Calu3 (cell line): ENCODE data around the gene HS3ST4. TPM values are rescaled to one million over a fixed set of nuclear protein-coding genes. Genes with fewer than 3 reads are reported as not detected.

Experiments used
- BruUV-seq: library from RNA; stranded (reverse); fragments of 400-500 nt; replicated peaks from 2 replicates; lab custom pipeline; 2021; lab: Mats Ljungman, UMichigan
- CTCF ChIA-PET: fragments of 300-600 bp; sonication (Branson Sonifier 250); formaldehyde crosslinking; loops from one replicate; lab custom pipeline; 2022; ENCODE audit warnings: antibody characterized with exemption; lab: Charles Lee
- DNase-seq: peaks from one replicate; pipeline ENCODE4 v3.0.0; 2022
- H3K27ac Mint-ChIP-seq: one replicate; pipeline ENCODE4 v1.8.0; 2022; ENCODE audit warnings: mixed read lengths; ENCODE audit not compliant: unreplicated experiment
- H3K27me3 Mint-ChIP-seq: one replicate; pipeline ENCODE4 v1.8.0; 2022; ENCODE audit warnings: mixed read lengths; ENCODE audit not compliant: unreplicated experiment
- H3K36me3 Mint-ChIP-seq: one replicate; pipeline ENCODE4 v1.8.0; 2022; ENCODE audit warnings: mild to moderate bottlenecking, moderate library complexity, mixed read lengths; ENCODE audit not compliant: insufficient read depth, unreplicated experiment
- H3K4me1 Mint-ChIP-seq: one replicate; pipeline ENCODE4 v1.8.0; 2022; ENCODE audit warnings: mild to moderate bottlenecking, low read depth, mixed read lengths; ENCODE audit not compliant: unreplicated experiment
- H3K4me3 Mint-ChIP-seq: one replicate; pipeline ENCODE4 v1.8.0; 2022; ENCODE audit warnings: mild to moderate bottlenecking, low read depth, moderate library complexity, mixed read lengths; ENCODE audit not compliant: unreplicated experiment
- H3K9me3 Mint-ChIP-seq: one replicate; pipeline ENCODE4 v1.8.0; 2022; ENCODE audit warnings: low read depth, mixed read lengths; ENCODE audit not compliant: unreplicated experiment
- CTCF ChIP-seq: fragments of 200-600 bp; IDR thresholded peaks from one replicate; pipeline ENCODE4 v1.8.0; 2022; ENCODE audit warnings: antibody characterized with exemption; ENCODE audit not compliant: unreplicated experiment
- intact Hi-C: fragments of 100-400 bp; cut with micrococcal nuclease; formaldehyde crosslinking; loops from one replicate; pipeline ENCODE4 v1.10.0; 2022; ENCODE audit not compliant: unreplicated experiment
- total RNA-seq: library from RNA; stranded (reverse); gene quantifications from 2 replicates; pipeline ENCODE4 v1.2.3, GENCODE V29; 2022

HS3ST4 gene
- total RNA-seq, 1 experiment from 2014 or later: not detected

GRCh38 chr16:26058326-26058725 lies 366.6 kb downstream of the HS3ST4 start:
- no peak for DNase-seq
- H3K27me3 Mint-ChIP-seq: no peaks in the 10 kb centered on the region
- H3K36me3 Mint-ChIP-seq: no peaks in the 10 kb centered on the region
- CTCF ChIA-PET: no interaction called here
- H3K4me1 Mint-ChIP-seq: no peaks in the 10 kb centered on the region
- no peak for TF ChIP-seq CTCF
- no peak overlapping the region for H3K27ac Mint-ChIP-seq
- intact Hi-C loops: no loop called here
- no TSS peak for BruUV-seq
- H3K9me3 Mint-ChIP-seq: peaks cover 12% of the 10 kb centered on the region
- no peak overlapping the region for H3K4me3 Mint-ChIP-seq

- Mint-ChIP-seq H3K9me3 (peaks cover 20% of the 10 kb centered on the region), H3K4me1 (no peaks in the 10 kb centered on the region), H3K36me3 (no peaks in the 10 kb centered on the region), H3K27ac (no peak overlapping the region), H3K27me3 (no peaks in the 10 kb centered on the region), H3K4me3 (no peak overlapping the region)
- CTCF ChIA-PET: no interaction called here
- intact Hi-C loops: no loop called here
- no TSS peak for BruUV-seq
- DNase-seq: no peak
- TF ChIP-seq CTCF: no peak
Measured at GRCh38 chr16:26070302-26071100, 378.7 kb downstream of the HS3ST4 start.

- H3K27ac Mint-ChIP-seq: no peak overlapping the region
- no peak for DNase-seq
- no TSS peak for BruUV-seq
Measured at GRCh38 chr16:26071101-26071866, 379.5 kb downstream of the HS3ST4 start.

More at GRCh38 chr16:26071101-26071866, 379.5 kb downstream of the HS3ST4 start:
- Mint-ChIP-seq H3K4me3 (no peak overlapping the region), H3K9me3 (peaks cover 14% of the 10 kb centered on the region), H3K4me1 (no peaks in the 10 kb centered on the region), H3K36me3 (no peaks in the 10 kb centered on the region), H3K27me3 (no peaks in the 10 kb centered on the region)
- TF ChIP-seq CTCF: no peak
- intact Hi-C loops: no loop called here
- CTCF ChIA-PET: no interaction called here
